ENCODE measurements around the gene CAMTA1.

The CAMTA1 gene

DNA sequence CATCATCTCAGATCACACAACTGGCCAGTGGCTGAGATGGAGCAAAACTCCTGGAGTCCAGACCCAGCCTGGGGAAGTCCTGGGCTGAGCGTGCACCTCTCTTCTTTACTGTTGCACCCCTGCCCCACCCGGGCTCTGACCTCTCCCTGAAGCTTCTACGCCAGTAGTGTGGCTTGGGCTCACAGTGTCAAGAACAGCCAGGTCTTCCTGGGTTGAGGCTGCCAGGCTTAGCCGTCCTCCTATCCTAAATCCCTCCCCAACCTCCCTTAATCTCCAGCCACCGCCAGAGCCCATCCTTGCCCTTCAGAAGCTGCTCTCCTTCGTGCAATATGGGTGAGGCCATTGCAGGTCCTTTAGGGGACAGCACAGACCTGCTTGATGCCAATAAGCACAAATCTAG lies 586.7 kb downstream of the CAMTA1 start:
- no peaks in the 10 kb centered on the region for H3K9me3 ChIP-seq (ENCODE audit: control insufficient read depth, low read depth, low read length)
- no peaks in the 10 kb centered on the region for H3K36me3 ChIP-seq (ENCODE audit: control insufficient read depth, low read depth, low read length)
- peaks cover 5% of the 10 kb centered on the region for H3K4me1 ChIP-seq (ENCODE audit: control insufficient read depth, low read depth, low read length)
- no peak overlapping the region for H3K4me3 ChIP-seq (ENCODE audit: low read length)
- H3K27me3 ChIP-seq (ENCODE audit: control insufficient read depth, insufficient read depth, low read length) = no peaks in the 10 kb centered on the region
- H3K9ac ChIP-seq (ENCODE audit: low read length) = no peak overlapping the region
- H3K27ac ChIP-seq (ENCODE audit: low read length) = no peak overlapping the region

DNA sequence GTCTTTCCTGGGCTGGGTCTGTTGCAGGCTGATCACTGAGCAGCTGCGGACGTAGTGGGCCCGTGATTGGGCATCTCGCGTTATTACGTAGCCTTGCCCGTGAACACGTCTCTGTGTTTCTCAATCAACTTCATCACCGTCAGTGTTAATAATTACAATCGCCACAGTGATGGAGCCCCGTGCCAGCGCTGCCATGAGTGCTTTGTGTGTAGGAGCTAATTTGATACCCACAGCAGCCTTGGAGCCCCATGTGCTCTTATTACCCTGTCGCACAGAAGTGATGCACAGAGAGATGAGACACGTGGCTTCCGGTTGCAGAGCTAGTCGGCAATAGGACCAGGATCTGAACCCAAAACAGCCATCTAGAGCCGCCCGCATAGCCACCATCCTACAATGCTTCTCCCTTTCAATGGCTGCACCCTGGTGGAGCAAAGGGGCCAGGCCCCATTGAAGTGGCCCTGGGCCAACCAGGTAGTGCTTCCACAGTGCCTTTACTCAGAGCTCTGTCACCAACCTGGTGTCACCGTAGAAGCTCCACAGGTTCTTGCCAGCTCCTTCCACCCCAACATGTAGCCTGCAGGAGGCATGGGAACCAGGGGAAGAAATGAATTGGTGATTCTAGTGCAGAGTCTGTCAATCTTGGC lies 587.3 kb downstream of the CAMTA1 start:
- no peak overlapping the region for H3K4me3 ChIP-seq (ENCODE audit: low read length)
- no peaks in the 10 kb centered on the region for H3K36me3 ChIP-seq (ENCODE audit: control insufficient read depth, low read depth, low read length)
- peaks cover 5% of the 10 kb centered on the region for H3K4me1 ChIP-seq (ENCODE audit: control insufficient read depth, low read depth, low read length)
- H3K9ac ChIP-seq (ENCODE audit: low read length) = no peak overlapping the region
- no peaks in the 10 kb centered on the region for H3K27me3 ChIP-seq (ENCODE audit: control insufficient read depth, insufficient read depth, low read length)
- H3K9me3 ChIP-seq (ENCODE audit: control insufficient read depth, low read depth, low read length) = no peaks in the 10 kb centered on the region
- no peak overlapping the region for H3K27ac ChIP-seq (ENCODE audit: low read length)

DNA sequence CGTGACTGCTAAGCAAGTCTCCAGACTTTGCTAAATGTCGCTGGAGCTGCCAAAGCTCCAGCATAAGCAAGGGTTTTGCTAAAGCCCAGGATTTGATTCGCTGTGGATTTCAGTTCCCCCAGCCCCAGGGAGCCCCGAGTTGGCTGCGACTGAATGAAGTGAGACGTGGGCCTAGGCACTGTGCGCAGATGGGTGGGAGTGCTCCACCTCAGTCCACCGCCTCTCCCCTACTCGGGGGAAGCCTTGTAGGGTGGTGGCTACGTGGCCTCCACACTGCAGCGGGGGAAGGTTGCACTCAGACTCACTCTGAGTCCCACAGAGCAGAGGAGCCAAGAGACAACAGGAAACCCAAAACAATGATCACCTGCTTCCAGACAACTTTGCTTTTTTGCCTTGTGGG lies 588.0 kb downstream of the CAMTA1 start:
- no peaks in the 10 kb centered on the region for H3K27me3 ChIP-seq (ENCODE audit: control insufficient read depth, insufficient read depth, low read length)
- H3K36me3 ChIP-seq (ENCODE audit: control insufficient read depth, low read depth, low read length) = no peaks in the 10 kb centered on the region
- H3K9ac ChIP-seq (ENCODE audit: low read length) = no peak overlapping the region

DNA sequence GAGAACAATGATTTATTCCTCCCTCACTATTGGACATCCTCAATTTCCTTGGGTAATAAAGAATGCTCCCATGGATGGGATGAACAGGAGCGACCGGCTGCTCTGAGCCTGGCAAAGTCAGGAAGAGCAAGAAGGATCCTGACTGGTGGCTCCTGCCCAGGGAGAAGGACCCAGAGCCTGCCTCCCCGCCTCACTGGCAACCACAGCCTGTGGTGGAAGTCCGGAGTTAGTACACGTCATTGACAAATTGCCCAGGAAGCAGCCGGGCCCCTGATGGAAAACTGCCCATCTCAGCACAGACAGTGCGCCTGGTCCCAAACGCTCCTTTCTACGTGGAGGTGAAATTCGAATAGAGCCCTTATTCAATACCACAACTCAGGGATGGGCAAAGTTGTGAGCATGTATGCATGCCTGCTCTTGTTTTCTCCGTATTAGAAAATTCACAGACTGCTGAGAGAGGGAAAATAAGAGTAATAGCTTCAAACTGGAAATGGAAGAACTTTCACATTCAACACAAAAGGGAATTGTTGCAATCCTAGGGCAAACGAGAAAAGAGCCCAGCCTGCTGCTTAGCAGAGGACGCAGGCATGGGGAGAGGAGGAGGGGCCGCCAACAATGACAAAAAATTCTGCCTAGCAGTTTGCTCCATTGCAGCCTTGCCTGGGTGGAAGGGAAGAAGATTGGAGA lies 588.8 kb downstream of the CAMTA1 start:
- Histone ChIP-seq H3K27me3 (ENCODE audit: control insufficient read depth, insufficient read depth, low read length) (no peaks in the 10 kb centered on the region), H3K36me3 (ENCODE audit: control insufficient read depth, low read depth, low read length) (no peaks in the 10 kb centered on the region), H3K9me3 (ENCODE audit: control insufficient read depth, low read depth, low read length) (no peaks in the 10 kb centered on the region), H3K4me1 (ENCODE audit: control insufficient read depth, low read depth, low read length) (peaks cover 8% of the 10 kb centered on the region), H3K4me3 (ENCODE audit: low read length) (no peak overlapping the region), H3K27ac (ENCODE audit: low read length) (no peak overlapping the region), H3K9ac (ENCODE audit: low read length) (no peak overlapping the region)

More for the DNA sequence above, 588.0 kb downstream of the CAMTA1 start:
- Histone ChIP-seq H3K9me3 (ENCODE audit: control insufficient read depth, low read depth, low read length) (no peaks in the 10 kb centered on the region), H3K27ac (ENCODE audit: low read length) (no peak overlapping the region), H3K4me3 (ENCODE audit: low read length) (no peak overlapping the region), H3K4me1 (ENCODE audit: control insufficient read depth, low read depth, low read length) (peaks cover 5% of the 10 kb centered on the region)

DNA sequence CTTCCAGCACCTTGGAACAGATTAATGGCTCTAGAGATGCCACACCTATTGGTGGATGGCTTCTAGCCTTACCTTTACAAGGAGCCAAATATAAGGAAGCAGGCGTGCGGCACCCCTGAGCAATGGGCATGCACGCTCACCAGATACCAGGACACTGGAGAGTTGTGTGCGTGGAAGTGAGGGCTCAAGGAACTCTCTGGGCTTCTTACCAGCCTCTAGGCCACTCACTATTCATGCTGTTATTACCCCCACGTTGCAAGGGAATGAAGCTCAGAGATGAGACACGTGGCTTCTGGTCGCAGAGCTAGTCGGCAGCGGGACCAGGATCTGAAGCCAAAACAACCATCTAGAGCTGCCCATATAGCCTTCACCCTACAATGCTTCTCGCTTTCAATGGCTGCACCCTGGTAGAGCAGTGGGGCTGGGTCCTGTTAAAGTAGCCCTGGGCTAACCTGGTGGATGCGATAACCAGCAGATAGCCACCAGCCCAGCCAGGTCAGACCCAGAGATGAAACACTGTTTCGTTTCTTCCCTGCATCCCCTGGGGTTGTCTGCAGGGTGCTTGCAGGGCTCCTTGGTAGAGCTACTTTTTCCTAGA lies 589.4 kb downstream of the CAMTA1 start:
- Histone ChIP-seq H3K9me3 (ENCODE audit: control insufficient read depth, low read depth, low read length) (no peaks in the 10 kb centered on the region), H3K4me1 (ENCODE audit: control insufficient read depth, low read depth, low read length) (peaks cover 14% of the 10 kb centered on the region), H3K9ac (ENCODE audit: low read length) (no peak overlapping the region), H3K4me3 (ENCODE audit: low read length) (no peak overlapping the region), H3K27me3 (ENCODE audit: control insufficient read depth, insufficient read depth, low read length) (no peaks in the 10 kb centered on the region), H3K36me3 (ENCODE audit: control insufficient read depth, low read depth, low read length) (no peaks in the 10 kb centered on the region), H3K27ac (ENCODE audit: low read length) (no peak overlapping the region)

DNA sequence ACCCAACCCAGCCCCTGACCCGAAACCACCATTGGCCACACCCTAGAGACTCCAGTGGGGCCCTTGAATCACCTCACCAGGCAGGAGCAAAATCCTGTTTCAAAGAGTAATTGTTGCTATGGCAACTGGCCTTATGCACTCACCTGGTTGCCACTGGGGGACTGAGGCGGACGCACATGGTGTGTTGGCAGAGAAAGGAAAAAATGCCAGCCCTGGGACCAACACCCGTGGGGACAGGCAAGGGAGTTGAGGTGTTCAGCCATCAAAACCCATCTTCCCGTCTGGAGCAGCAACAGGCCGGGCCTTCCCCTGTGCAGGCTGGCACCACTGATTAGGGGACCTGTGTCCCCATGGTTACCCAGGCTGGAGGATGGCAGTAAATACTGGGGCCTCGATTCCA lies 590.1 kb downstream of the CAMTA1 start:
- Histone ChIP-seq H3K9ac (ENCODE audit: low read length) (no peak overlapping the region), H3K4me1 (ENCODE audit: control insufficient read depth, low read depth, low read length) (peaks cover 21% of the 10 kb centered on the region), H3K36me3 (ENCODE audit: control insufficient read depth, low read depth, low read length) (no peaks in the 10 kb centered on the region), H3K4me3 (ENCODE audit: low read length) (no peak overlapping the region), H3K9me3 (ENCODE audit: control insufficient read depth, low read depth, low read length) (no peaks in the 10 kb centered on the region), H3K27me3 (ENCODE audit: control insufficient read depth, insufficient read depth, low read length) (no peaks in the 10 kb centered on the region), H3K27ac (ENCODE audit: low read length) (no peak overlapping the region)

DNA sequence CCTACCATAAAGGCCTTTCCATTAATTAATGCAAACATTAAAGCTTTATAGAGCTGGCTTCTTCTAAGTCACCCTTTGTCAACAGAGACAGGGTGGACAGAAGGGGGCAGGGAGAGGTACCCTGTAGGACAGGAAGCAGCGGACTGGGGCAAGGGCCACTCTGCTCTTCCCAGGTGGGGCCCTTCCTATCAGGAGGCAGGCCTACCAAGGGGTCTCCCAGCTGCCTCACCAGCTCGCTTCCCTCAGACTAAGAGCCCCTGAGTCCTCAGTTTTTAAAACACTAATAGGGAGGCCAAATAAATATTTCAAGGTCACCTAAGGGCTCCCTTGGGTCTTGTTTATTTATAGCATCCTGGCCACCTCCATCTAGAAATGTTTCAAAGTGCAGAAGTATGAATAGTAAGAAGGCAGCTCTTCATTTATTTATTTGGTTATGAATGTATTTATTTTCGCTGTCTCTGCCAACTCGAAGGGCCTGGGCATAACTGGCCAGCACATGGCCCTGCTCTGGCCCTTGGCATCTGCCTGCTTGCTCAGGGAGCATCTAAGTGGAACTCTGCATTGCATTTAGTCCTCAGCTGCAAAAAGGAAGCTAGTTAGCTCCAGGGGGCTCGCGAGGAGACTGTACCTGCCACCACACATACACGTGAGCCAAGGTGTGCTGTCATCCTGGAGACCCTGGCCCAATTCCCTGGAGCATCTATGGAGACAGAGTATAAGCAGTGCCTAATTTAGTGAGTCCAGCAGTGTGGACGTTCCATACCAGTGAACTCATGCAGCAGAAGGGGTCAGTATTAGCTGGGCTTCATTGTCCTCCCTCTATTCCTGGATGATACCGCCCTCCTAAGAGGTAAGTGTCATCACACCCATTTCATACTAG lies 590.8 kb downstream of the CAMTA1 start:
- no peaks in the 10 kb centered on the region for H3K36me3 ChIP-seq (ENCODE audit: control insufficient read depth, low read depth, low read length)
- H3K9ac ChIP-seq (ENCODE audit: low read length) = no peak overlapping the region
- H3K27ac ChIP-seq (ENCODE audit: low read length) = no peak overlapping the region
- H3K4me3 ChIP-seq (ENCODE audit: low read length) = no peak overlapping the region
- H3K27me3 ChIP-seq (ENCODE audit: control insufficient read depth, insufficient read depth, low read length) = no peaks in the 10 kb centered on the region
- peaks cover 21% of the 10 kb centered on the region for H3K4me1 ChIP-seq (ENCODE audit: control insufficient read depth, low read depth, low read length)
- H3K9me3 ChIP-seq (ENCODE audit: control insufficient read depth, low read depth, low read length) = no peaks in the 10 kb centered on the region

DNA sequence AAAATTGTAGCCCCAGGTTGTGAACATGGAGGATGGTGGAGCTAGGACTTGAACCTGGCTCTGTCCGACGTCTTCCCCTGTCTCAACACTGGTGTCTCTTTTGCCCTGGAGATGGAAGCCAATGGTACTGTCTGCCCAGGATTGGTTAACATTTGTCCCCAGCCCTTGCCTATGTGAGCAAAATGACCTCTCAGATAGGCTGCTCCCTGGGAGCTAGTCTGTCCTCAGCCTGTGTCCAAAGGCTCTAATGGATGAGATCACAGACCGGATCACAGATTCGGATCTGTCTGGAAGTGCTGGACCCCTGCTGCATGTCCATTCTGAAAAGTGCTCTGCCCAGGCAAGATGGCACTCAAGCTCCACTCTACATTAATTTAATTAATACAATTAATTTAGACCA lies 591.4 kb downstream of the CAMTA1 start:
- Histone ChIP-seq H3K9me3 (ENCODE audit: control insufficient read depth, low read depth, low read length) (no peaks in the 10 kb centered on the region), H3K27me3 (ENCODE audit: control insufficient read depth, insufficient read depth, low read length) (no peaks in the 10 kb centered on the region), H3K4me3 (ENCODE audit: low read length) (no peak overlapping the region), H3K4me1 (ENCODE audit: control insufficient read depth, low read depth, low read length) (peaks cover 21% of the 10 kb centered on the region), H3K27ac (ENCODE audit: low read length) (no peak overlapping the region), H3K9ac (ENCODE audit: low read length) (no peak overlapping the region), H3K36me3 (ENCODE audit: control insufficient read depth, low read depth, low read length) (no peaks in the 10 kb centered on the region)

DNA sequence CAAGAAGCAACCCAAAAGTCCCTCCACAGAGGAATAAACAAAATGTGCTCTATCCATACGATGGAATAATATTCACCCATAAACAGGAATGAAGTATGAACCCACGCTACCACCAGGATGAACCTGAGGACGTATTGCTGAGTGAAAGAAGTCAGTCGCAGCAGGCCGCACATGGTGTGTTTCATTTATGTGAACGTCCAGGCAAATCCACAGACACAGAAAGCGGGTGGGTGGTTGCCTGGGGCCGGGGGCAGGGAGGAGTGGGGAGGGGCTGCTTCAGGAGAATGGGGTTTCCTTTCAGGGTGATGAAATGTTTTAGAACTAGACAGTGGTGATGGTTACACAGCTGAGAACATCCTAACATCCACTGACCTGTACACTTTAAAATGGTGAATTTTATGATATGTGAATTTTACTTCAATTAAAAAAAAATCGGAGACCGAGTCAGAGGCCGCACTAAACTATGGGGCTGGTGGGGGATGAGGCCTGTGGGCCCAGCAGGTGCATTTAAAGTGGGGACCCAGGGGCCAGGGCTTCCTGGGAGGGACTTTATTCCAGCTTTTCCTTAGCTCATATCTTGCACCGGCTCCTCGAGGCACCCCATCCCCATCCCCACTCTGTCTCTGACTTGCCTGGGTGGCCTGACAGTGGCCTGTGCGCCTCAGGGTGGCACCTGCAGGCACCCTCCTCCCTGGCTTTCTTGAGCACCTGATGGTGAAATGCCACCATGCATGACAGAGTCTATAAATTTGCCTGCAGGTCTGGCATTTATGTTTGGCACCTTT lies 593.3 kb downstream of the CAMTA1 start:
- Histone ChIP-seq H3K4me3 (ENCODE audit: low read length) (no peak overlapping the region), H3K4me1 (ENCODE audit: control insufficient read depth, low read depth, low read length) (peaks cover 21% of the 10 kb centered on the region), H3K27ac (ENCODE audit: low read length) (no peak overlapping the region), H3K27me3 (ENCODE audit: control insufficient read depth, insufficient read depth, low read length) (no peaks in the 10 kb centered on the region), H3K9ac (ENCODE audit: low read length) (no peak overlapping the region), H3K36me3 (ENCODE audit: control insufficient read depth, low read depth, low read length) (no peaks in the 10 kb centered on the region), H3K9me3 (ENCODE audit: control insufficient read depth, low read depth, low read length) (no peaks in the 10 kb centered on the region)

DNA sequence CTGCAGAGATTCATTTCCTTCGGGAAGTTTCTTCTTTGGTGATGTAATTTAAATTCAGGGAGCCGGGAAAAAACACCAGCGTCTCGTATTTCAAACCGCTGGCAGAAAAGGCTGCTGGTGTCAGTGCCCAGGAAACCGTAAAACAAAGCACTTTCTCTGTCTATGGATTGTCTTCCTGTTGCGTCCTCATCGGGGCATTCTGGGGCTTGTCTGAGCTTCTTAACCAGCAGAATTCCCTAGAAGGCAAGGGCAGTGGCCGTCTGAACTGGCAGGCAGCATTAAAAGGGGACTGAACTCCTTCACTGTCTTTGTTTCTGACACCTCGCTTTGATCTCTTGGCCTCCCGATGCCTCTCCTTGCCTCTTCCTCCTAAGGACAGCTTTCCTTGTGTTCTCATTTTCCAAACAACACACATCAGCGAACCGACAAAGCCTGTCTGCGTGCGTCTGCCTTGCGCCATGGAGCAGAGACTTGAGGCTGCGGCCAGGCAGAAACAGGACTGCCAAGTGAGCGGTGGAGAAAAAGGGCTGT lies 594.3 kb downstream of the CAMTA1 start:
- H3K27ac ChIP-seq (ENCODE audit: low read length) = peak overlapping the region; percentile 15
- no peaks in the 10 kb centered on the region for H3K9me3 ChIP-seq (ENCODE audit: control insufficient read depth, low read depth, low read length)
- H3K4me3 ChIP-seq (ENCODE audit: low read length) = peak overlapping the region; percentile 19
- H3K27me3 ChIP-seq (ENCODE audit: control insufficient read depth, insufficient read depth, low read length) = no peaks in the 10 kb centered on the region
- H3K9ac ChIP-seq (ENCODE audit: low read length) = peak overlapping the region; percentile 14
- H3K36me3 ChIP-seq (ENCODE audit: control insufficient read depth, low read depth, low read length) = no peaks in the 10 kb centered on the region
- H3K4me1 ChIP-seq (ENCODE audit: control insufficient read depth, low read depth, low read length) = peaks cover 16% of the 10 kb centered on the region
